ENCODE measurements around the gene PCDHA9.
"Not testable (repeated sequence)": the region's sequence is repeated elsewhere in the genome, so short reads cannot be mapped to it uniquely, and the experiment has no call there.

DNA sequence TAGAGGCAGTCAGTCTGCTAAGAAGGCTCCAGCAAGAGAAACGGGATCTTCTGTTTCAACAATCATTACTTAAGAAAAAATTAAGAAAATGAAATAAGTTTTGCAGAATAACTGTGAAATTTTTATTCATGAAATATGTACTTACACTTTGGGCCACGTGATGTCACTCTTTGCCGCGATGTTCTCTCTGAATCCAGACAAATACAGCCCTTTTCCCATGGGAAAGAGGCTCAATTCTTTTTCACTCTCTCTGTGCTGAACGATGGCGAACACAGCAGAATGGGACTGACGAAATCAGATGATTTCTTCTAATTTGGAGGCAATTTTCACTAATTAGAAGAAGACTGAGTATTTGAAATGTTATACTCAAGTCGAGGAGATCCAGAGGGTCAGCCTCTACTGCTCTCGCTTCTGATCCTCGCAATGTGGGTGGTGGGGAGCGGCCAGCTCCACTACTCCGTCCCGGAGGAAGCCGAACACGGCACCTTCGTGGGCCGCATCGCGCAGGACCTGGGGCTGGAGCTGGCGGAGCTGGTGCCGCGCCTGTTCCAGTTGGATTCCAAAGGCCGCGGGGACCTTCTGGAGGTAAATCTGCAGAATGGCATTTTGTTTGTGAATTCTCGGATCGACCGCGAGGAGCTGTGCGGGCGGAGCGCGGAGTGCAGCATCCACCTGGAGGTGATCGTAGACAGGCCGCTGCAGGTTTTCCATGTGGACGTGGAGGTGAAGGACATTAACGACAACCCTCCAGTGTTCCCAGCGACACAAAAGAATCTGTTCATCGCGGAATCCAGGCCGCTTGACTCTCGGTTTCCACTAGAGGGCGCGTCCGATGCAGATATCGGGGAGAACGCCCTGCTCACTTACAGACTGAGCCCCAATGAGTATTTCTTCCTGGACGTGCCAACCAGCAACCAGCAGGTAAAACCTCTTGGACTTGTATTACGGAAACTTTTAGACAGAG, at the start of gene PCDHA9:
- TF ChIP-seq CTCF (IDR thresholded peaks at IDR 0.05); EP300 (IDR thresholded peaks at IDR 0.05; ENCODE audit: low read depth); POLR2AphosphoS5 (IDR thresholded peaks at IDR 0.05); POLR2A (IDR thresholded peaks at IDR 0.05): not testable (repeated sequence)

All from transverse colon (tissue), 4 donors.